Trophoblast cell (in vitro differentiated cells and primary cell): ENCODE results near the gene HS2ST1.

ENCODE experiments used
- DNase-seq, 2 donors: peaks; one replicate each; pipeline ENCODE4 v3.0.0-alpha.2; 2016
- H2AFZ ChIP-seq: 2 replicates; pipeline ENCODE4 v1.6.1; 2013; ENCODE audit warnings: low read length, moderate library complexity, mild to moderate bottlenecking; ENCODE audit not compliant: insufficient read depth, poor library complexity
- H2AK5ac ChIP-seq: 2 replicates; pipeline ENCODE4 v1.6.1; 2013; ENCODE audit warnings: mild to moderate bottlenecking, low read length
- H2BK120ac ChIP-seq: 2 replicates; pipeline ENCODE4 v1.6.1; 2013; ENCODE audit warnings: low read length, mild to moderate bottlenecking, moderate library complexity; ENCODE audit not compliant: insufficient read depth, poor library complexity
- H2BK12ac ChIP-seq: 2 replicates; pipeline ENCODE4 v1.6.1; 2013; ENCODE audit warnings: mild to moderate bottlenecking, low read length, moderate library complexity
- H2BK5ac ChIP-seq: 2 replicates; pipeline ENCODE4 v1.6.1; 2013; ENCODE audit warnings: low read length, low read depth, moderate library complexity, mild to moderate bottlenecking; ENCODE audit not compliant: poor library complexity
- H3K14ac ChIP-seq: 2 replicates; pipeline ENCODE4 v1.6.1; 2013; ENCODE audit warnings: mild to moderate bottlenecking, low read length
- H3K18ac ChIP-seq: 2 replicates; pipeline ENCODE4 v1.6.1; 2013; ENCODE audit warnings: mild to moderate bottlenecking, low read length
- H3K23ac ChIP-seq: 2 replicates; pipeline ENCODE4 v1.6.1; 2013; ENCODE audit warnings: low read length
- H3K27ac ChIP-seq: 2 replicates; pipeline ENCODE4 v1.5.1; 2013; ENCODE audit warnings: low read depth, mild to moderate bottlenecking, inconsistent platforms, low read length, moderate library complexity
- H3K27me3 ChIP-seq: 2 replicates; pipeline ENCODE4 v1.6.1; 2013; ENCODE audit warnings: inconsistent platforms, mild to moderate bottlenecking, low read length, moderate library complexity; ENCODE audit not compliant: insufficient read depth
- H3K36me3 ChIP-seq, 2 experiments: 1 replicate in 1 of 2; 2 replicates in 1 of 2; pipeline ENCODE4 v1.6.1; 2013; ENCODE audit warnings: low read length in 2 of 2, mild to moderate bottlenecking in 2 of 2, moderate library complexity in 1 of 2; ENCODE audit not compliant: insufficient read depth in 2 of 2, control insufficient read depth in 1 of 2
- H3K4ac ChIP-seq: 2 replicates; pipeline ENCODE4 v1.6.1; 2013; ENCODE audit warnings: low read depth, mild to moderate bottlenecking, low read length, moderate library complexity
- H3K4me1 ChIP-seq, 2 experiments: 1 replicate in 1 of 2; 2 replicates in 1 of 2; pipeline ENCODE4 v1.6.1; 2013; ENCODE audit warnings: low read length in 2 of 2, mild to moderate bottlenecking in 2 of 2, moderate library complexity in 1 of 2; ENCODE audit not compliant: insufficient read depth in 2 of 2, control insufficient read depth in 1 of 2
- H3K4me2 ChIP-seq: 2 replicates; pipeline ENCODE4 v1.6.1; 2013; ENCODE audit warnings: inconsistent platforms, mild to moderate bottlenecking, low read length, moderate library complexity
- H3K4me3 ChIP-seq: 2 replicates; pipeline ENCODE4 v1.5.1; 2013; ENCODE audit warnings: mild to moderate bottlenecking, low read depth, low read length, inconsistent platforms
- H3K79me1 ChIP-seq: one replicate; pipeline ENCODE4 v1.6.1; 2013; ENCODE audit warnings: low read length
- H3K79me2 ChIP-seq: 2 replicates; pipeline ENCODE4 v1.6.1; 2013; ENCODE audit warnings: low read length, mild to moderate bottlenecking; ENCODE audit not compliant: control insufficient read depth, insufficient read depth, poor library complexity
- H3K9ac ChIP-seq: 2 replicates; pipeline ENCODE4 v1.6.1; 2013; ENCODE audit warnings: mild to moderate bottlenecking, low read length
- H3K9me3 ChIP-seq: 2 replicates; pipeline ENCODE4 v1.6.1; 2013; ENCODE audit warnings: low read depth, mild to moderate bottlenecking, control low read depth, inconsistent platforms, low read length; ENCODE audit not compliant: insufficient read depth
- H4K12ac ChIP-seq: 2 replicates; pipeline ENCODE4 v1.6.1; 2013; ENCODE audit warnings: low read depth, mild to moderate bottlenecking, low read length, moderate library complexity
- H4K8ac ChIP-seq: 2 replicates; pipeline ENCODE4 v1.6.1; 2013; ENCODE audit warnings: low read depth, mild to moderate bottlenecking, low read length, moderate library complexity
- H4K91ac ChIP-seq: one replicate; pipeline ENCODE4 v1.6.1; 2013; ENCODE audit warnings: low read depth, mild to moderate bottlenecking, low read length, moderate library complexity
- WGBS: extraction: QIAGEN DNeasy Blood & Tissue Kit; methylation state at CpG from one replicate; pipeline ENCODE4 v1.1.7; 2013; ENCODE audit warnings: missing lambda C conversion rate; ENCODE audit not compliant: insufficient read length, insufficient coverage; ENCODE audit errors: extremely low coverage; 5-methylcytosine and 5-hydroxymethylcytosine counted together

Gene HS2ST1

GRCh38 chr1:87115891-87116290 is 201.5 kb downstream of the HS2ST1 start:
- H3K4ac ChIP-seq, result no peak overlapping the region
- no peak overlapping the region for H4K12ac ChIP-seq
- no peak overlapping the region for H3K14ac ChIP-seq
- DNase-seq, result no peak
- H3K36me3 ChIP-seq, result no peaks in the 10 kb centered on the region
- WGBS, result no CpG with 5 or more reads among the region's 3 CpGs
- no peak overlapping the region for H2AFZ ChIP-seq
- no peaks in the 10 kb centered on the region for H3K27me3 ChIP-seq
- no peak overlapping the region for H2BK120ac ChIP-seq
- no peak overlapping the region for H3K9ac ChIP-seq
- H3K79me2 ChIP-seq, result no peaks in the 10 kb centered on the region
- H2AK5ac ChIP-seq, result no peak overlapping the region
- no peak overlapping the region for H3K23ac ChIP-seq
- H3K4me3 ChIP-seq, result no peak overlapping the region
- no peak overlapping the region for H3K4me2 ChIP-seq
- no peak overlapping the region for H4K91ac ChIP-seq
- no peaks in the 10 kb centered on the region for H3K4me1 ChIP-seq
- no peak overlapping the region for H3K18ac ChIP-seq
- H3K9me3 ChIP-seq, result no peaks in the 10 kb centered on the region
- no peak overlapping the region for H4K8ac ChIP-seq
- no peak overlapping the region for H2BK5ac ChIP-seq
- no peak overlapping the region for H2BK12ac ChIP-seq
- no peak overlapping the region for H3K27ac ChIP-seq
- no peaks in the 10 kb centered on the region for H3K79me1 ChIP-seq

- Histone ChIP-seq H3K4ac (no peak overlapping the region), H4K8ac (no peak overlapping the region), H2BK5ac (no peak overlapping the region), H2AK5ac (no peak overlapping the region), H3K9ac (no peak overlapping the region), H2BK12ac (no peak overlapping the region), H4K91ac (no peak overlapping the region), H3K36me3 (no peaks in the 10 kb centered on the region), H3K27me3 (no peaks in the 10 kb centered on the region), H4K12ac (no peak overlapping the region), H2AFZ (no peak overlapping the region), H3K18ac (no peak overlapping the region), H3K23ac (no peak overlapping the region), H3K27ac (no peak overlapping the region), H3K9me3 (no peaks in the 10 kb centered on the region), H3K4me1 (no peaks in the 10 kb centered on the region), H3K4me2 (no peak overlapping the region), H3K79me1 (no peaks in the 10 kb centered on the region), H3K14ac (no peak overlapping the region), H3K79me2 (no peaks in the 10 kb centered on the region), H3K4me3 (no peak overlapping the region), H2BK120ac (no peak overlapping the region)
- DNase-seq, result no peak
- WGBS, result no CpG with 5 or more reads among the region's 7 CpGs
These were observed 203.4 kb downstream of the HS2ST1 start for GRCh38 chr1:87117761-87118368.

GRCh38 chr1:87119541-87120140 is 205.2 kb downstream of the HS2ST1 start:
- no peak overlapping the region for H4K12ac ChIP-seq
- H3K4me2 ChIP-seq, result no peak overlapping the region
- no peaks in the 10 kb centered on the region for H3K79me1 ChIP-seq
- no peaks in the 10 kb centered on the region for H3K27me3 ChIP-seq
- H2BK12ac ChIP-seq, result no peak overlapping the region
- whole genome bisulfite sequencing, result no CpG with 5 or more reads among the region's 5 CpGs
- no peak overlapping the region for H3K9ac ChIP-seq
- H4K91ac ChIP-seq, result no peak overlapping the region
- no peaks in the 10 kb centered on the region for H3K79me2 ChIP-seq
- no peak overlapping the region for H3K4me3 ChIP-seq
- H3K27ac ChIP-seq, result no peak overlapping the region
- H3K4me1 ChIP-seq, result no peaks in the 10 kb centered on the region
- H3K23ac ChIP-seq, result no peak overlapping the region
- no peak for DNase-seq
- no peak overlapping the region for H2AFZ ChIP-seq
- H3K9me3 ChIP-seq, result no peaks in the 10 kb centered on the region
- no peak overlapping the region for H2AK5ac ChIP-seq
- no peak overlapping the region for H3K4ac ChIP-seq
- no peak overlapping the region for H2BK5ac ChIP-seq
- H2BK120ac ChIP-seq, result no peak overlapping the region
- H4K8ac ChIP-seq, result no peak overlapping the region
- no peak overlapping the region for H3K14ac ChIP-seq
- H3K18ac ChIP-seq, result no peak overlapping the region
- no peaks in the 10 kb centered on the region for H3K36me3 ChIP-seq

GRCh38 chr1:87120779-87121178 is 206.3 kb downstream of the HS2ST1 start:
- Histone ChIP-seq H3K18ac (no peak overlapping the region), H4K12ac (no peak overlapping the region), H3K14ac (no peak overlapping the region), H3K9me3 (no peaks in the 10 kb centered on the region), H3K27ac (no peak overlapping the region), H4K8ac (no peak overlapping the region), H3K27me3 (no peaks in the 10 kb centered on the region), H2BK12ac (no peak overlapping the region), H3K4me2 (no peak overlapping the region), H3K23ac (no peak overlapping the region), H2AK5ac (no peak overlapping the region), H3K4ac (no peak overlapping the region), H3K4me1 (no peaks in the 10 kb centered on the region), H2BK120ac (no peak overlapping the region), H3K79me2 (no peaks in the 10 kb centered on the region), H3K36me3 (no peaks in the 10 kb centered on the region), H4K91ac (no peak overlapping the region), H3K9ac (no peak overlapping the region), H3K4me3 (no peak overlapping the region), H2AFZ (no peak overlapping the region), H3K79me1 (no peaks in the 10 kb centered on the region), H2BK5ac (no peak overlapping the region)
- WGBS, result no CpG with 5 or more reads among the region's 2 CpGs
- peak in 1 of 2 donors; percentile 29 for DNase-seq
